ENCODE measurements around the gene ARFGAP3. TPM values are rescaled to one million over a fixed set of nuclear protein-coding genes. Genes with fewer than 3 reads are reported as not detected.

The ARFGAP3 gene
- total and polyA plus RNA-seq, 10 donors, result 15.0 to 46.8 (median 40.4) TPM

- Histone ChIP-seq H3K9me3 (peaks cover 0 to 4% (median 0%) of the 10 kb centered on the region in 8 donors), H3K27ac (peak overlapping the region in 1 of 8 donors; percentile 71), H3K27me3 (replicated peaks in 1 of 7) (no peaks in the 10 kb centered on the region), H3K36me3 (no peaks in the 10 kb centered on the region), H3K4me1 (peaks cover 13 to 58% (median 24%) of the 10 kb centered on the region in 6 donors), H3K4me3 (no peak overlapping the region)
- WGBS, 5 donors, result 88 to 94% (median 90%) methylated on average over 7 of the region's 7 CpGs
- no peak for DNase-seq
- TF ChIP-seq POLR2AphosphoS5 (IDR thresholded peaks at IDR 0.05), result no peak
- no peak for TF ChIP-seq POLR2A (IDR thresholded peaks at IDR 0.05)
- TF ChIP-seq, protein P1, sequence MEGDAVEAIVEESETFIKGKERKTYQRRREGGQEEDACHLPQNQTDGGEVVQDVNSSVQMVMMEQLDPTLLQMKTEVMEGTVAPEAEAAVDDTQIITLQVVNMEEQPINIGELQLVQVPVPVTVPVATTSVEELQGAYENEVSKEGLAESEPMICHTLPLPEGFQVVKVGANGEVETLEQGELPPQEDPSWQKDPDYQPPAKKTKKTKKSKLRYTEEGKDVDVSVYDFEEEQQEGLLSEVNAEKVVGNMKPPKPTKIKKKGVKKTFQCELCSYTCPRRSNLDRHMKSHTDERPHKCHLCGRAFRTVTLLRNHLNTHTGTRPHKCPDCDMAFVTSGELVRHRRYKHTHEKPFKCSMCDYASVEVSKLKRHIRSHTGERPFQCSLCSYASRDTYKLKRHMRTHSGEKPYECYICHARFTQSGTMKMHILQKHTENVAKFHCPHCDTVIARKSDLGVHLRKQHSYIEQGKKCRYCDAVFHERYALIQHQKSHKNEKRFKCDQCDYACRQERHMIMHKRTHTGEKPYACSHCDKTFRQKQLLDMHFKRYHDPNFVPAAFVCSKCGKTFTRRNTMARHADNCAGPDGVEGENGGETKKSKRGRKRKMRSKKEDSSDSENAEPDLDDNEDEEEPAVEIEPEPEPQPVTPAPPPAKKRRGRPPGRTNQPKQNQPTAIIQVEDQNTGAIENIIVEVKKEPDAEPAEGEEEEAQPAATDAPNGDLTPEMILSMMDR (IDR thresholded peaks at IDR 0.05 in 8 of 11, conservative IDR thresholded peaks at IDR 0.05 in 3 of 11), result no peak
- intact Hi-C loops (cut with DNase I; ENCODE audit: low total_unique reads), result no loop called here
Observed at GRCh38 chr22:42862045-42862734, 5.1 kb upstream of the ARFGAP3 start.

- H3K27me3 ChIP-seq (replicated peaks in 1 of 7), result no peaks in the 10 kb centered on the region
- intact Hi-C loops (cut with DNase I; ENCODE audit: low total_unique reads), result no loop called here
- H3K27ac ChIP-seq, result peak overlapping the region in 3 of 8 donors; percentile 2 to 30 (median 20)
- H3K4me3 ChIP-seq, result no peak overlapping the region
- WGBS, 5 donors, result 32 to 45% (median 38%) methylated on average over 3 to 4 of the region's 4 CpGs
- peaks cover 0 to 4% (median 0%) of the 10 kb centered on the region in 8 donors for H3K9me3 ChIP-seq
- H3K4me1 ChIP-seq, result peaks cover 13 to 58% (median 25%) of the 10 kb centered on the region in 6 donors
- no peaks in the 10 kb centered on the region for H3K36me3 ChIP-seq
- DNase-seq, result no peak
- TF ChIP-seq POLR2AphosphoS5 (IDR thresholded peaks at IDR 0.05) (peak in 1 of 3 donors; percentile 11), POLR2A (IDR thresholded peaks at IDR 0.05) (no peak)
- TF ChIP-seq, protein P1 (IDR thresholded peaks at IDR 0.05 in 8 of 11, conservative IDR thresholded peaks at IDR 0.05 in 3 of 11), result no peak
Observed at GRCh38 chr22:42860968-42861367, 3.9 kb upstream of the ARFGAP3 start.

DNA sequence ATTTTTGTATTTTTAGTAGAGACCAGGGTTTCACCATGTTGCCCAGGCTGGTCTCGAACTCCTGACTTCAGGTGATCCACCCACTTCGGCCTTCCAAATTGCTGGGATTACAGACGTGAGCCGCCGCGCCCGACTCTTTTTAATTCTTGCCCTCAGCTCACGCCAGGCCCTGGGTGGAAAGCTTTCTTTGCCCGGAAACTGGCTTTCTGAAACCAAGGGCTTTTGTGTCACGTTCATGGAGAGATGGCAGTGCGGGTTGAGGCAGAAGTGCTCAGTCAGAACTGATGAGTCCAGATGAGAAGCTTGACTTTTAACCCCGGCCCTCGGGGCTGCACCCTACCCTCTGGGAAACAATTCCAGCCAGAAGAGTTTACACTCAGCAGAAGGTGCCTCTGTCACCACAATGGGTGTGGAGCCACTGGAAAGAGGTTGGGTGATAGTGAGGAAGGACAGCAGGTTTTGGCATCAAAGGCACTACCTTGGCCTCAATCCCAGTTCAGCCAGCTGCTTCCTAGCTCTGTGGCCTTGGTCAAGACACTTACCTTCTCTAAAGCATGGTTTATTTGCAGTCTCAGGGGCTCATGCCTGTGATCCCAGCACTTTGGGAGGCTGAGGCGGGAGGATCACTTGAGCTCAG, 890 bp upstream of the ARFGAP3 start:
- TF ChIP-seq, protein P1 (IDR thresholded peaks at IDR 0.05 in 8 of 11, conservative IDR thresholded peaks at IDR 0.05 in 3 of 11), result no peak
- TF ChIP-seq POLR2AphosphoS5 (IDR thresholded peaks at IDR 0.05) (peak in 2 of 3 donors; percentile 25 to 77), POLR2A (IDR thresholded peaks at IDR 0.05) (no peak)
- peaks cover 0 to 3% (median 0%) of the 10 kb centered on the region in 6 donors for H3K36me3 ChIP-seq
- peaks cover 18 to 71% (median 38%) of the 10 kb centered on the region in 6 donors for H3K4me1 ChIP-seq
- peak overlapping the region; percentile 92 to 99 (median 98) for H3K27ac ChIP-seq
- intact Hi-C loops (cut with DNase I; ENCODE audit: low total_unique reads), result no loop called here
- no peaks in the 10 kb centered on the region for H3K27me3 ChIP-seq (replicated peaks in 1 of 7)
- no peaks in the 10 kb centered on the region for H3K9me3 ChIP-seq
- peak; percentile 80 for DNase-seq
- H3K4me3 ChIP-seq, result peak overlapping the region in 6 of 8 donors; percentile 64 to 88 (median 75)
- 78 to 89% (median 84%) methylated on average over 13 to 14 of the region's 14 CpGs for WGBS, 5 donors
